LNCaP clone FGC (cell line): Measurements from ENCODE around the gene WEE2.

Source experiments
- DNase-seq: peaks from one replicate; pipeline ENCODE4 v3.0.0-alpha.2; 2011; ENCODE audit warnings: low read depth
- H3K4me3 ChIP-seq: 2 replicates; pipeline ENCODE4 v1.5.1; 2011; ENCODE audit warnings: mild to moderate bottlenecking, low read depth, low read length, control low read depth
- CTCF ChIP-seq: IDR thresholded peaks from 2 replicates; pipeline ENCODE4 v1.5.1; 2012; ENCODE audit warnings: mild to moderate bottlenecking; ENCODE audit not compliant: control insufficient read depth, insufficient read depth; ENCODE audit errors: extremely low read depth

The WEE2 gene

GRCh38 chr7:141668853-141669252 lies 39.3 kb upstream of the WEE2 start:
- no peak overlapping the region for H3K4me3 ChIP-seq
- no peak for TF ChIP-seq CTCF

GRCh38 chr7:141671705-141672496 lies 36.3 kb upstream of the WEE2 start:
- no peak overlapping the region for H3K4me3 ChIP-seq
- DNase-seq, result no peak
- TF ChIP-seq CTCF, result no peak

More at GRCh38 chr7:141668853-141669252, 39.3 kb upstream of the WEE2 start:
- no peak for DNase-seq

GRCh38 chr7:141673346-141673745 lies 34.8 kb upstream of the WEE2 start:
- H3K4me3 ChIP-seq, result no peak overlapping the region
- DNase-seq, result no peak
- no peak for TF ChIP-seq CTCF

- DNase-seq, result no peak
- H3K4me3 ChIP-seq, result no peak overlapping the region
- TF ChIP-seq CTCF, result no peak
Measured at GRCh38 chr7:141674171-141674671, 33.9 kb upstream of the WEE2 start.

GRCh38 chr7:141674702-141675101 lies 33.5 kb upstream of the WEE2 start:
- TF ChIP-seq CTCF, result 0 out of 2 replicates have a peak, but pooled peaks have one; percentile 23
- no peak for DNase-seq

GRCh38 chr7:141675436-141676215 lies 32.5 kb upstream of the WEE2 start:
- no peak for DNase-seq
- no peak overlapping the region for H3K4me3 ChIP-seq
- no peak for TF ChIP-seq CTCF

More at GRCh38 chr7:141674702-141675101, 33.5 kb upstream of the WEE2 start:
- no peak overlapping the region for H3K4me3 ChIP-seq
